HG03103 (cell line): Measurements from ENCODE around the gene NSF.
"Not testable (repeated sequence)": the region's sequence is repeated elsewhere in the genome, so short reads cannot be mapped to it uniquely, and the experiment has no call there.

Experiments used
- ATAC-seq: cut with Tn5 transposase; IDR thresholded peaks from one replicate; pipeline ENCODE4 v1.9.1; 2021; ENCODE audit warnings: low read depth; ENCODE audit not compliant: unreplicated experiment

NSF gene

DNA sequence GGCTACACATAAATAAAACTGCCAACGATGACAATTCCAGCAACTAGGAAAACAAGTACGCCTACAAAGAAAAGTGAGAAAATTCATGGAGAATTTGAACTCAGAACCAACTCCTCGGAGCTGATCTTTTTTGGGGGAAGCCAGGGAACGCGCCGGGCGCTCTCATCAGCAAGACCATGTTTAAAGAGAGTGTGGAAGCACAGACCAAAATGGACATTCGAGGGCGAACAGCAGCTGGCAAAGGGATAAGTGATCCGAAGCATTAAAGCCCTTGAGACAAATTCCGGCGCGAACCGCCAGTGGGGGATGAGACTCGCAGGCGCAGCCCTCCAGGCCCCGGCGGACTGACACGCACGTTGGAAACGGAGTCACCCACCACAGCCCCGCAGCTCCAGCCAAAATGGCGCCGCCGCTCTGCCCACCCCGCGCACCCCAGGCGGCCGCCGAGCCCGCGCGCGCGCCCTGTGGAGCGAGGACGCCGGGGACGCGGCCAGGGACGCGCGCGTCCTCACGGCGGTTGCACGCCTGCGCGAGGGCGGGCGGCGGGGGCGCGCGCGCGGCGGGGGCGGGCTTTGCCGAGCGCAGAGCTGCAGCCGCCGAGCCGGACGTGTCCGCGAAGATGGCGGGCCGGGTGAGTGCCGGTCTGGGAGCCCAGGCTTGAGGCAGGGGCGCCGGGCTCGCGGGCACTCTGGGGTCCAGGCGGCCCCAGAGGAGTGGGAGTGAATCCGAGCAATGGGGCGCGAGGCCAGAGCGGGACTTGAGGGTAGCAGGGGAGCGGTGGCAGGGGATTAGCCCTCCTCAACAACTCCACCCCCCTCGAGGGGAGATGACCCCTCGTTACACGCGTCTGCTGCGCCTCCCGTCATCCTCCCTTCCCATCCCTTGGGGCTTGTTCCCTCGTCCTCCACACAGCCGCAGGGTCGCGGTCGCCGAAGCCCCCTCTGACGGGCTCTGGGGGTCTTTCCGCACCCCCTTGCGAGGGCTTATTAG, at the start of gene NSF:
Gene NSF, plus strand, starts transcription at position 513 of the 990 bp plus-strand sequence. Its CDS starts 107 bp downstream, at position 620.
- ATAC-seq = peak; percentile 67

DNA sequence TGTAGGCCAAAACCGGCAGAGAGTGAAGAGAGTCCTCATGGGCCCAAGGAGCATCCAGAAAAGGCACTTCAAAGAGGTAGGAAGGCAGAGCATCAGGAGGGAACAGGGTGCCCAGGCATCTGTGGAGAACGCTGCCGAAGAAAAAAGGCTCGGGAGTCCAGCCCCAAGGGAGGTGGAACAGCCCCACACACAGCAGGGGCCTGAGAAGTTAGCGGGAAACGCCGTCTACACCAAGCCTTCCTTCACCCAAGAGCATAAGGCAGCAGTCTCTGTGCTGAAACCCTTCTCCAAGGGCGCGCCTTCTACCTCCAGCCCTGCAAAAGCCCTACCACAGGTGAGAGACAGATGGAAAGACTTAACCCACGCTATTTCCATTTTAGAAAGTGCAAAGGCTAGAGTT, 41.9 kb upstream of the NSF start:
- ATAC-seq = not testable (repeated sequence)

DNA sequence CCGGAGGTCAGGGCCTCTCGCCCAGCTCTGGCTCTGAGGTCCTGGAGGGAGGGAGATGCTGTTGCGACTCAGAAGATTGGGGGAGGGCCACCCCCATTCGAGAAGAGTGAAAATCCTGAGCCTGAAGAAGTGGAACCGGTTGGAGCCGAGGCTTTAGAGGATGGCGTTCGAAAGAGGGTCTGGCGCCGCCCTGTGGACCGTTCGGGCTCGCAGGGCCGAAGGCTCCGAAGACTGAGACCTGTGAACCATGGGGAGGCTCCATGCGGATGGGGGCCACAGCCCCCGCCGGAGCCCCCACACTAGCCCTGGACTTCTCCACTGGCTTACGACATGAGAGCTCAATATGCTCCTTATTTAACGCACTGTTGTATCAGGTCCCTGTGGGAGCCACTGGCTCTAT, 31.3 kb upstream of the NSF start:
- ATAC-seq = not testable (repeated sequence)

DNA sequence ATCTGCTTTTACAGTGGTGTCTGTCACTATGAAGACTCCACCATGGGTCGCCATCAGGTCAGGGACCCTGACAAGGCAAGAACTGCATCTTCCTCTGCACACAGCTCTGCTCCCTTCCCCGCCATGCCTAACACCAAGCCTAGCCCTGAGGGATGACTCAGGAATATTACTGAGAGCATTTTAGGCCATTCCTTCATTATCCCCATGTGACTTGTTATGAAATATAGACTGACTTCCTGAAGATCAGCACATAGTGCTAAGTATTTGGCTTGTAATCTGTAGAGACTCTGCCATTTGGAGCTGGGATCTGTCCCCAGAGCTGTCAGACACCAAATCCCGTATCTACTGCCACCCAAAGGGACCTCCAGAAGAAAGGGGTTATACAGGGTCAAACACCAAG, 30.4 kb upstream of the NSF start:
- ATAC-seq = not testable (repeated sequence)

DNA sequence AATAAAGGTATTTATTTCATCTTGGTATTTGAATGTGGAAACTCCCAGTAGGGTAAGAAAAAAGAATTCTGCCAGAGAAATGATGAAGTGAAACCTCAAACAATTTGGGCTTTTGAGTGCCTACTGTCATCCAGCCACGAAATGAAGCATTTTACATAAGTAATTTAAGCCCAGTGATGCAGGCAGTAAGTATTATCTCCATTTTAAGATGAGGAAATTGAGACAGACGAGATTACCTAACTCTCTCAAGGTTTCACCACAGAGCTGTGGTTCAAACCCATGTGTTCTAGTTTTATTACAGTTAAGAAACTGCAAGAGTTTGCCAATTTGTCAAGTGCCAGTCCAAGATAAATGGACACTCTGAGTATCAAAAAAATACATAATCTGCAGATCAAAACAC, 24.2 kb upstream of the NSF start:
- not testable (repeated sequence) for ATAC-seq

DNA sequence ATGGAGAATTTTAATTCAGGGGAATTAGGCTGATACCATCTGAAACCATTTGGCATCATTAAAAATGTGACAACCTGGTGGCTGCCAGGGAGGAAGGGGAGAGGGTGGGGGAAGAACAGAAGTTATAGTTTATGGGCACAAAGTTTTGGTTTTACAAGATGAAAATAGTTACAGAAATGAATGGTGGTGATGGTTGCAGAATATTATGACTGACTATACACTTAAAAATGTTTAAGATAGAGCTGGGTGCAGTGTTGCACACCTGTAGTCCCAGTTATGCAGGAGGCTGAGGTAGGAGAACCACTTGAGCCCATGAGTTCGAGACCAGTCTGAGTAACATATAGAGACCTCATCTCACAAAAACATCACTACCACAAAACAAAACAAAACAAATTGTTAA, 23.5 kb upstream of the NSF start:
- ATAC-seq = not testable (repeated sequence)

DNA sequence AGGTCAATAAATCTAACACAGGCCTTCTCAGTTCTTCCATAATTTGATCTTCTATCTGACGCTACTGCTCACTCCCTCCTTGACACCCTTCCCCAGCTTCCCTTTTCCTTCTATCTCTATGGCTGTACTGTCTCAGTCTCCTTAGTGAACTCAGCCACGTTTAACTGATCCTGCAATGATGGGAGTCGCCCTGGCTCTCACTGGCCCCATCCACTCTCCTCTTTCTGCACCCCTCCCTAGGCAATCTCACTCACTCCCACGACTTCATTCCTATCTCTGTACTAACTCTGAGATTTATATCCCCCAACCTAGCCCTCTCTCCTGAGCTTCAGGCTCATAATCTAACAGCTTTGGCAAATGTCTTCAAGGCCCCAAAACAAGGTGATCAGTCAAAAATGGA, 18.7 kb upstream of the NSF start:
- not testable (repeated sequence) for ATAC-seq

DNA sequence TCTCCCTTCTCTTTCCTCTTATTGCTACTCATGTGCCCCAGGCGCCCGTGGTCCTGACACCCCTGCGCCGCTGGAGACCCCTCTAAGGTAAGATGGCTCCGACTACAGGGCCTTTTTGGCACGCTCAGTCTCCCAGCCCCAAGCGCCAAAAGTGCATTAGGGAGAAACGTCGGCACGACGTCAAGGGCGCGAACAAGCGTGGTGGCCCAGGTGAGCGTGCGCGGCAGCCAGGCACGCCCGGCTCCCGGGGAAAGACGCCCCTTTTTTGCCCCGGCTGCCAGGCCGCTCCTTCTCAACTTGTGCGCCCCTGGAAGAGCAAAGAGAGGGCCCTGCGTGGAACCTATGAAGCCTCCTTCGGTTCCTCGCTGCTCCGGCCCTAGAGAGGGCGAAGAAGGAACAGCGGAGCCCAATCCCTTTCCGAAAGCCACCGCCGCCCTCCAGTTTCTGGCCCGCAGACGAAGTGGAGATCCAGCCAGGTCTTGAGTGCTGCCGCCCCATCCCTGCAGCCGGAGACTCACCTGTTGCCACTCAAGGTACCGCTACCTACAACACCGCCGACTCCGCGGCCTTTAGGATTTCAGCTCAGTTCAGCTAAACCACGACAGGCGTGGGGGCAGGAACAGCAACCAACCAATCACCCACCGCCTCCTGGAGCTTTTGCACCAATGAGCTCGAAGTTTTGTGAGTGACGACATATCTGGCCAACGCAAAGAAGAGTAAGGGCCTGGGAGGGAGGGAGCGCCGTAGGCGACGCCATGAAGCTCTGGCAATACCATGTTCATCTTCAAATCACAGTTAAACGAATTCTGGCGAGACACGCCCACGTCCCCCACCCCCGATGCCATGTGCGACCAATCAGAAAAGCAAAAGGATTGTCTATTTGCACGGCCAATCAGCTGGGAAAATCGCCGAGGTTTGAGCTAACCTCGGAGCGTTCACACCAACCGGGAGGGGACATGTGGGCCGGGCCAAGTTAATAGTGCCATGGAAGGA, 11.1 kb upstream of the NSF start, which contains the start of gene ARL17A:
Gene ARL17A, minus strand, starts transcription at position 609 of the 993 bp plus-strand sequence. CDS start 3,369 bp downstream, outside the sequence.
- peak; percentile 96 for ATAC-seq

DNA sequence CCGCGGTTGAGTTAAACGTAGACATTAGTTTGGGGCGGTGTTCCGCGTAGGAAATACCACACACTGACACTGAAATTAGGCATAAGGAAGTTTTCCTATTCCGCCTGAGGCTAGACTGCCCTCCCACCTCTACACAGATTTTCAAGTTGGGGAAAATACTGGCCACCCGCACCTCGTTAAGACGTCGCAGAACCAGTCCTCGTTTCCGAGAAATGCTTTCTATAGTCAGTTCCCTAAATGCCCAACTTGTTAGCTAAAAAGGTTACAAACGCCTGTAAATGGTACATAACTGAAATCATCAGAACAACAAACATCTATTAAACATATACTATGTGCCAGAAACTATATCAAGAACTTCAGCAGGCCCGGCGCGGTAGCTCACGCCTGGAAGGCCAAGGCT, 10.4 kb upstream of the NSF start:
- ATAC-seq = not testable (repeated sequence)

DNA sequence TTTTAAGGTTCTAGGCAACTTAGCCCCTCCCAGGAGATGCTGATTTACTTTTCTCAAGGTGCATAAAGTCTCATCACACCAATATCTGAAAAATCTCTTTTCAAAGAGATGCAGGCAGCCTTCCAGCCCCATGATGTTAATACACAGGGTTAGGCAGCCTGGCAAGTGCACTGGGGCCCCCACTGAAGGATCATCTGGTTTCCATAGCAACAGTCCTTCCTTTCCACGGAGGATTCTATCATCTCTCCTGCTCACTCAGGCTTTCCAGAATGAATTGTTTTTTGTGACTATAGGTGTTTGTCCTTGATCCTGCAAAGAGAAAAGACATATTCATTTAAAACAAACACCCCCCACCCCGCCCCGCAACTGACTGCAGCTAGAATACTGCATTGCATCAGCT, 5.0 kb upstream of the NSF start:
- not testable (repeated sequence) for ATAC-seq

DNA sequence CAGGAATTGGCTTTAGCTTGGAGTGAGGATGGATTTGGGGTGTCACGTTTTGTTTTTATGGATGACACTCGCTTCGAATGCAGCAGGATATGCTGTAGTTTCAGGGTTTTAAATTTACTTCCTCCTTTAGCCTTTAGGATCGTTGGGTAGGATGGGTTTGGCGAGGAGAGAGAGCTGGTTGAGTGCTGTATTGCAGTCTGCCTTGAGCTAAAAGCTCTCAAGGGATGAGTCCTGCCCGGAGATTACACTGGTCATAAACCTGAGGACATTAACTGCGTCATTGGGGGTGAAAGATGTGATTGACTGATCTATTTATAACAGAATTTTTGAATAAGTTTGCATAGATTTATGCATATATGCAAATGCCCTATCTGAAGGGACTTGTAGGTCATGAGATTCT, 863 bp downstream of the NSF start:
- ATAC-seq = not testable (repeated sequence)

DNA sequence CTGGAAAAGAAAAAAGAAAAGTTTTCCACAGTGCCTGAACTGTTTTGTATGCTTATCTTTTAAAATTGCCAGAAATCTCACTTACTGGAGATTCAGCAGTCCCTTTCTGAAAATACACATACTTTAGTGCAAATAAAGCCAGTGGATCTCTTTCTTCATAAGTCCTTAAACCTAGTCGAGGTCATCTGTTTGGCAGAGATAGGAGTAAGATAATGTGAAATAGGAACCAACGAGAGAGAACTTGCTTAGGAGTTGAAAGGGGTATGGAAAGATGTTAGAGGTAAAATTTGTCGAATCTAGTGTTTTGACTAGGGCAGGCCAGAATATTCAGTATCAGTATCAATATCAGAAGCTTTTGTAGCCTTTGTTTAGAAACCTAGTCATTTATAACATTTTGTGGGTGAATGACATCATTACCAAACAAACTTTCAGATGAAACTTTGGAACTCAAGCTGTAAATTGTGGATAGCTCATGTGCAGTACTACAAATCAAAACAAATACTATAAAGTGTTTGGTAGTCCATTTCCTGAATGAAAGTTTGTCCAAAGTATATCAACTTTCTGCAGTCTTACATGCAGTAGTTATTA, 8.0 kb downstream of the NSF start:
- not testable (repeated sequence) for ATAC-seq

DNA sequence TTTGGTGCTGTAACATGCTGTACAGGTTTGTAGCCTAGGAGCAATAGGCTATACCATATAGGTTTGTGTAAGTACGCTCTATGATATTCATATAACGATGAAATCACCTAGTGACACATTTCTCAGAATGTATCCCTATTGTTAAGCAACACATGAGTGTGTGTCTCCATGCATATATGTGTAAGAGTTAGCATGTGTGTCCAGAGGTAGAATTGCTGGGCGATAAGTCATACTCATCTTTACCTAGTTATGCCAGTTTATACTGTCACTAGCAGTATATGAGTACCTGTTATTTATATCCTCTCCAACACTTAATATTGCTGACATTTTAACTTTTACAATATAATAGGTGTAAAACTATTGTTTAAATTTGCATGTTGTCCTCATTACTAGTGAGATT, 10.3 kb downstream of the NSF start:
- ATAC-seq = not testable (repeated sequence)

DNA sequence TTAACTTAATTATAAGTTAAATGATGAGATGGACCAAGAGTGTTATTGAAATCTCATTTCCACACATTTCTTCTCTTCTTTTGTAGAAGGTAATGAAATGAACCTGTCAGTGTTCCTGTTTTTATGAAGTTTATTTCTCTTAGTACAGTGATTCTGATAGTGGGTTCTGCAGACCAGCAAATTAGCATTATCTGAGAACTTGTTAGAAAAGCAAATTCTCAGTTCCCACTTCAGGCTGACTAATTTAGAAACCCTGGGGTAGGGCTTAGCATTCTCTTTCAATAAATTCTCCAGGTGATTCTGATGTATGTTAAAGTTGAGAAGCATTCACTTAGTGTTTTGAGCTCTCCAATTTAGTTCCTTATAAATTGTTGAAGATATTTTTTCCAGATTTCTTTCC, 12.7 kb downstream of the NSF start:
- not testable (repeated sequence) for ATAC-seq

DNA sequence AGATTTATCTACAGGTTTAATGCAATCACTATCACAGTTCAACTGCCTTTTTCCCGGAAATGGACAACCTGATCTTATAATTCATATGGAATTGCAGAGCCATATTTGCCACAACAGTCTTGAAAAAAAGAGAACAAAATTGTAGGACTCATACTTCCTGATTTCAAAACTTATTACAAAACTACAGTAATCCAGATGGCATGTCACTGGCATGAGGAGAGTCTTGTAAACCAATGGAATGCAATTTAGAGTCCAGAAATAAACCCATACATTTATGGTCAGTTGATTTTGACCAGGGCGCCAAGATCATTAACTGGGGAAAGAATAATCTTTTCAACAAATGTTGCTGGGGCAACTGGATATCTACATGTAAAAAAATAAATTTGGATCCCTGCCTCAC, 20.8 kb downstream of the NSF start:
- not testable (repeated sequence) for ATAC-seq

DNA sequence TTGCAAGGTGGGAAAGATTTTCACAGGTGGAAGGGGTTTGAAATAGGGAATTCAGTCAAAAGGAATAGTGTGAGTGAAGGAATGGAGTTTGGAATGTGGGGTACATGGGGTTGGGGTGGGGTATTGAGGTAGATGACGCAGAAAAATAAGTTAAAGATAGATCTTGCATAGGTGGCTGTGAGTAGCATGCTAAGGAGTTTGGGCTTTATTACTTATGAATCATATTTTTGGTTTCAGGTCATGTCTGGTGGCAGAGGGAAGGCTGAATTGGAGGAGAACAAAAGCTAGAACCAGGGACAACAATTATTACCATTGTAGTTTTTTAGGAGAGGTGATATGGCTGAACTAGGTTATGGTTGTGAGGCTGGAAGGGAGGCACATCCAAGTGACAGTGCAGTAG, 23.4 kb downstream of the NSF start:
- not testable (repeated sequence) for ATAC-seq

DNA sequence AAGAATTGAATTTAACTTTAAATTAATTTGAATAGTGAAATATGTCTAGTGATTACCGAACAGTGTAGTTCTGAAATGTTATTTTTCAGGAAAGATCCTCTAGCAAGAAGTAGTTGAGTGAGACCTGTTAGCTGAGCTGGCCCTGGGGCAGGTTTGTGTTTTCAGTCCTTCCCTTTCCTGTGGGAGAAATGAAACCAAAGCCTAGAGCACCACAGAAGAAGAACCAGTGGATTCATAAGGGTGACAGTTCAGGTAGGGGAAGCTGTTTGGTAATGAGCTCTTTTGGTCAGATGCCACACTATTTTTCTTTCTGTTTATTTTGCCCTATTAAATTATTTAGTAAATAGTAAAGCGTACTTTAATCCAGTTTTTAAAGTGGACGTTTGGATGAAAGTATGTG, 26.7 kb downstream of the NSF start:
- ATAC-seq = not testable (repeated sequence)

DNA sequence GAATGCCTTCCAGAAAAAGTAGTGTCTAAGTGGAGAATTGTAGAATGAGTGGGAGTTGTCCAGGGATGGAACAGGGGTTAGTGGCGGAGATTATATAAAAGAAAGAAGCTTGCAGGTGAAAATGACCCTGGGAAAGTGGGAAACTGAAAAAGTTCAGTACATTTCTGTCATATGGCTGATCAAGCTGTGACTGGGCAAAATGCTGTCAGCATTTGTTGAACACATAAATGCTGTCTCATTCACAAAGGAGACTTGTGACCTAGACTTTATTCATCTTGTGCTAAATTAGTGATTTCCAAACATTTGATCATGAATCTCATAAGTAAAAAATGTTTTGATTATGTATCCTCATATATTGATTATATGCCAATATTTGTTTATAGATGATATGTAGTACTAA, 28.5 kb downstream of the NSF start:
- not testable (repeated sequence) for ATAC-seq

DNA sequence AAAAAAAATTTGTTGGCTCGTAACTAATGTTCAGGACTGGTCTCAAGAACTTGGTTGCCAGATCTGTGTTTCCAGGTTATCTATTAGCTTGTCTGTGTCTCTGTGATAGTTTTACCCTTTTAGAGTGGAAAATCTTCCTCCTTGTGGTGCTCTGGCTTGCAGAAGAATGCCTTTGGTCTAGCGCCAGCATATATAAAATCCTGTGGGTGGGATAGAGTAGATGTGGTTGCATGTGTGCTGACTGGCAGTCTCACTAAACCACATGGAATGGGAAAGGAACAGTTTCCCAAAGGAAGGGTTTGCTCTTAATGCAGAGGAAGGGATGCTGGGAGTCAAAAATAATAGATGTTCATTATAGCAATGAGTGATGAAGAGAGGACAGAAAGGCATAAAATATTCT, 33.3 kb downstream of the NSF start:
- ATAC-seq = not testable (repeated sequence)

DNA sequence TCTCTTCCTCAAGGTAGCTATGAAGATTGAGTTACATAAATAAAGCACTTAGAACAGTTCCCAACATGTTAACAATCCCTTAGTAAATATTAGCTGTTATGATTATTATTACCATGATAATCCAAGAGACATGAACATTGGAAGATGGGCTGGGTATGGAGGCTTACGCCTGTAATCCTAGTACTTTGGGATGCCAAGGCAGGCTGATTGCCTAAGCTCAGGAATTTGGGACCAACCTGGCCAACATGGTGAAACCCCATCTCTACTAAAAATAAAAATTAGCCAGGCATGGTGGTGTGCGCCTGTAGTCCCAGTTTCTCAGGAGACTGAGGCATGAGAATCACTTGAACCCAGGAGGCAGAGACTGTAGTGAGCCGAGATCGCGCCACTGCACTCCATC, 34.3 kb downstream of the NSF start:
- ATAC-seq = not testable (repeated sequence)
